ENCODE measurements around the gene PFKP.

- no peak for TF ChIP-seq POLR2A (IDR thresholded peaks at IDR 0.05; ENCODE audit: low read length)
- TF ChIP-seq GATA1 (IDR thresholded peaks at IDR 0.05; ENCODE audit: low read depth, low read length), result no peak
Measured at GRCh38 chr10:3099291-3100092, 32.1 kb downstream of the PFKP start.
